Measurements from ENCODE around the gene ARHGEF4.

ARHGEF4 gene

GRCh38 chr2:130819608-130820278 is 17.0 kb upstream of the ARHGEF4 start:
- DNase-seq (ENCODE audit: extremely low read depth in 1 of 2, low read depth in 1 of 2) = no peak

DNA sequence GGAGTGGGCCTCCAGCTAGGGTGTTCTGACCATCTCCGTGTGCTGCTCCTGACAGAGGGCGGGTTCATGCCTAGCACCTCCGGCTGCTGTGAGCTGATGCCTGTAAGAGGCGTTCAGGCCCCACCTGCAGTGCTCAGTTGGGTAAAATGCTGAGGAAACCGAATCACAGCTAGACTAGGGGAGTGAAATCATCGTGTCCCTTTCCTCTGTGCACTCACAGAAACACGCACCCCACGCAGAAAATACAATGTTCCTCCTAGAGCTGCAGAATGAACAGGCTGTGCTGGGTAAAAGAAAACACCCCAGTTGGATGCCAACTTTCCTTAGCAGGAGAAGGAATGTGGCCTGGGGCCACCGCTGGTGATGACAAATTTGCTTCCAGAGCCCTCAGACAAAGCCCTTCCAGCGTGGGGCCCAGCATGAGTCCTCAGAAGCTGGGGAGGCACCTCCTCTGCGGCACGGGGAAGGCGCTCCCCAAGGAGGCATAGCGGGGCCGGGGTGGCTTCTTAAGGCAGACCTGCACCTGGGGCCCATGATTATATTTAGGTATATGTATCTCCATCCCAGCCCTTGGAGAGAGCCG is 16.3 kb upstream of the ARHGEF4 start:
- no peak for DNase-seq (ENCODE audit: extremely low read depth in 1 of 2, low read depth in 1 of 2)

DNA sequence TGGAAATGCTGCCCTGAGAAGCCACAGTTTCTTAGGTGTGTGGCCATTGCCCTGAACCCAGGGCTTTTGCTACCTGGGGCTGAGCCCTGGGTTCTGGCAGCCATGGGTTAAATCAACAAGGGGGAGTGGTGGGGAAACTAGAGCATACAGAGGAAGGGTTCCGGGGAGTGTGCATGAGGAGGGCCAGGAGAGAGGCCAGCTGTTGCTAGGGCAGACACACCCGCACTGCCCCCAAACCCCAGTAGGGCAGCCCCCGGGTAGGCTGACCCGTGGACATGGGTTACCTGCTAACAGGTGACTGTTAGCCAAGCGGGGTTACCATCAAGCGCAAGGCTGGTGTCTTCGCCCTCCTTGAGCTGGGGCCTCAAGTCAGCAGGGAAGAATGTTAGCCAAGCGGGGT is 14.8 kb upstream of the ARHGEF4 start:
- DNase-seq (ENCODE audit: extremely low read depth in 1 of 2, low read depth in 1 of 2) = no peak

DNA sequence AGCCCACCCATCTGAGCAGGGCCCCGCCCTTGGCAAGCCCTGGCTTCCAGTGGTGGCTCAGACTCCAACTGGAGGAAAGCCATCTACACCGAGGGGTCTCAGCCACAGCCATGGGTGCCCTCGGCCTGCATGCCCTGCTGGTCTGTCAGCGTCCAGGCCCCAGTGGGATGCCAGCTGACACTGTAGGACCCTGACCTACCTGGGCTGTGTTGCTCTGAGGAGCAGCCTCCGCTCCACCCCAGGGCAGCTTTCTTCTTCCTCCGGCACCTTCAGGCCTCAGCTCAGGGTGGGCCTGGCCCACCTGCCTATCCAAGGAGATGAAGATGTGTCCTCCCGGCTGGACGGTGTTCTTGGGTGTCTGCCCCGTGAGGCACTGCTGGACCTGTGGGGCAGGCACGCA is 13.9 kb upstream of the ARHGEF4 start:
- DNase-seq (ENCODE audit: extremely low read depth in 1 of 2, low read depth in 1 of 2) = no peak

DNA sequence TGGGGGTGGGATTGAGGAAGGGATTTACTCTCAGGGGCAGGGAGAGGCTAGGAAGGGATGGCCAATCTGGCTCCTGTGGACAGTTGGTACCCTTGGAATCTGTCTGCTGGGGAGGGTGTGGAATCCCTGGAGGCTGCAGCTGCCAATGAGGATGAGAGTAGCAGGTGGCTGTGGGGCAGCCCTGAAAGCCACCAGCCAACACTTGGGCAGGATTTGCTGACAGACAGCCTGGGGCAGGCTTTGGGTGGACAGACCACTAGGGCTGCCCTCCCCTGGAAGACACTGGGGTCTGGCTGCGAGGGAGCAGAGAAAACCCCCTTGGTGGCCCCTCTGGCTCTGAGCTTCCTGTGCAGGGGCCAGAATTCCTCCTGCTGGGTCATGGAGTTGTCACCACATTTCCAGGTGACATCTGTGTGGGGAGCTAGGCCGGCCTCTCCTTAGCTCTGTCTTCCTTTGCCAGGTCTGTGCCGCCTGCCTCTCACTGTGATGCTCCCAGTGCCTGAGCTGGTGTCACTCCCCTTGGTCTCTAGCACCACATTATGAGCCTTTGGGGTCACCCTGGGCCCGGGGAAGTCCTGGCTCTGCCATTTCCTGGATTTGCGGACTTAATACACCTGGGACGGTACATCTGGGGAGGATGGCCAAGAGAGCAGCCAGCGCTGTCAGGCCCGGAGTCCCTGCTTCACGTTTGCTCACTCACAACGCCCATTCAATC is 13.4 kb upstream of the ARHGEF4 start:
- DNase-seq (ENCODE audit: extremely low read depth in 1 of 2, low read depth in 1 of 2) = no peak

GRCh38 chr2:130823886-130824491 is 12.7 kb upstream of the ARHGEF4 start:
- no peak for DNase-seq (ENCODE audit: extremely low read depth in 1 of 2, low read depth in 1 of 2)

GRCh38 chr2:130824492-130825061 is 12.1 kb upstream of the ARHGEF4 start:
- peak; percentile 37 to 40 for DNase-seq (ENCODE audit: extremely low read depth in 1 of 2, low read depth in 1 of 2)

DNA sequence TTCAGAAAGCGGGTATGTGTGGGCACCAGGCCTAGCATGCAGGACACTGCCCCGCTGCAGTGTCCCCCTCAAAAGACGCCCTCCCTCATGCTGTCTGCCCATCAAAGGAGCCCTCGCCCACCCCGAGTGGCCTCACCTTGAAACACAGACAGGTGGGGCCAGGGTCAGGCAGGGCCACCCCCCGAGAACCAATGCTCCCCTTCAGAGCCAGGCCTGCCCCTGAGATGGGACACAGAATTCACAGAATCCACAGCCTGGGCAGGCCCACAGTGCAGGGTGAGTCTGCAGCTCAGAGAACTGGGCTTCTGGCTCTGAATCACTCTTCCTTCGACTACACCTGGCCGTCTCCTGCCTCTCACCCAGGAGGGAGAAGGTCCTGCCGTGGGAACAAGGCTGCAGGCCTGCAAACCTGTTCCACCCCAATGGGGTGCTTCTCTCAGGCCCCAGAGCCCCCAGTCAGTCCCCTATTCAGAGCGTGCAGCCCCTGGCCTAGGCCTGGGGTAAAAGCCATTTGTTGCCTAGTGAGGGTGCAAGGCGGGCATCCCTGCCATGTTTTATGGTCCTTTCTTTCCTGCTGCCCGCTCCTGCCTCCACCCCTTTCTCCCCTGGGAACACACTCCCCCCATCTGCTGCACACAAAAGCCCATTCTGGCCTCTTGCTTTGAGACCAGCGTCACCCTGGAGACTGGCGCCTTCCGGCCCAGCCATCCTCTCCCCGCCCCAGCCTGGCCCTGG is 11.3 kb upstream of the ARHGEF4 start:
- no peak for DNase-seq (ENCODE audit: extremely low read depth in 1 of 2, low read depth in 1 of 2)

- DNase-seq (ENCODE audit: extremely low read depth in 1 of 2, low read depth in 1 of 2) = no peak
Measured at GRCh38 chr2:130825966-130826253, 10.8 kb upstream of the ARHGEF4 start.

- no peak for DNase-seq (ENCODE audit: extremely low read depth in 1 of 2, low read depth in 1 of 2)
Measured at GRCh38 chr2:130826419-130826818, 10.3 kb upstream of the ARHGEF4 start.

- no peak for DNase-seq (ENCODE audit: extremely low read depth in 1 of 2, low read depth in 1 of 2)
Measured at GRCh38 chr2:130826821-130827501, 9.8 kb upstream of the ARHGEF4 start.

- DNase-seq (ENCODE audit: extremely low read depth in 1 of 2, low read depth in 1 of 2) = no peak
Measured at GRCh38 chr2:130827502-130828251, 9.0 kb upstream of the ARHGEF4 start.

DNA sequence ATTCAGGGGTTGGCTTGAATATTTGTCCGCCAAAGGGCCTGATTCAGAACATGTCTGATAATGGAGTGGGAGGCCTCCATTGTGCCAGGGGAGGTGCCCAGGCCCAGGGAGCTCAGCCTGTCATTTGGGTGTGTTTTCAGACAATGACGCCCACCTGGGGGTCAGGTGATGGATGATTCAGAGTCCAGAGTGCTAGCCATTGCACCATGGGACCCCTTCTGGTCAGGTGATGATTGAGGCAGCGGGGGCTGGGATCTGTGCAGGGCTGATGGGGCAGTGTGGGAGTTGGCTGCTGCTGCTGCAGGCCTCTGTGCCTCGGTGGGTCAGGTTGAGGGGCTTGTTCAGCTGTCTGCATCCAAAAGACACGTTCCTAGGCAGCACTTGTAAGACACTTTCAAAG is 8.3 kb upstream of the ARHGEF4 start:
- DNase-seq (ENCODE audit: extremely low read depth in 1 of 2, low read depth in 1 of 2) = no peak

- no peak for DNase-seq (ENCODE audit: extremely low read depth in 1 of 2, low read depth in 1 of 2)
Measured at GRCh38 chr2:130829015-130829414, 7.7 kb upstream of the ARHGEF4 start.

DNA sequence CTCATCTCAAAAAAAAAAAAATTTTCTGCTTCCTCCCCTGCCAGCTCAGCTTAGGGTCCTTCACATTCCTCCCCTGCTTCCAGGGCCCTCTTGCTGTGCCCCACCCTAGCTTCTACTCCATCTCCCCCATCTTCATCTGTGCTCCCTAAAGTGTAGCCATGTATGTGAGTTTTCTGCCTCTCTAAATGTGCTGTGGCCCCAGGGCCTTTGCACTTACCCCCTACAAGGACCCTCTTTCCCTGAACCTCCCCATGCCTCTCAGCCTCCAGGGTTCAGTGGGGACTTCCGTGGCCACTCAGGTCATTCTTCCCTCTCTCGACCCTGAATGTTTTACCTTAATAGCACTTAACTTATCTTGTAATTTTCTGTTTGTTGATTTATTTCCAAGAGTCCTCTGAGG is 6.2 kb upstream of the ARHGEF4 start:
- DNase-seq (ENCODE audit: extremely low read depth in 1 of 2, low read depth in 1 of 2) = no peak

DNA sequence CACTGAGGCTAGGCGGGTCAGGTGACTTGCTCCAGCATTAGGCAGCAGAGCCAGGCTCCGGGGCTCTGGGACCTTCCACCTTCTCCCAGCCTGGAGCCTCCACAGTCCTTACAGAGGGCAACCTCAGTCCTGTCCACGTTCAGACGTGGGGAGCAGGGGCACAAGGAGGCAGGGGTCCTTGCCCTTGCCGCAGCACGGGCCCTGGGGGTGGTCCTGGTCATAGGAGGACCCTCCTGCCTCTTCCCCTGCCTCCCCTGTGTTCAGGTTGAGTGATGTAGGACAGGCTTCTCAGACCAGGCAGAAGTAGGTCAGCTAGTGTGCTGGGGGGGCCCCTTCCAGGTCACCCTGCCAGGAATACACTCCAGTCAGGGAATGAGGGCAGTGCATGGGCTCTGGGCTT is 5.4 kb upstream of the ARHGEF4 start:
- DNase-seq (ENCODE audit: extremely low read depth in 1 of 2, low read depth in 1 of 2) = no peak

DNA sequence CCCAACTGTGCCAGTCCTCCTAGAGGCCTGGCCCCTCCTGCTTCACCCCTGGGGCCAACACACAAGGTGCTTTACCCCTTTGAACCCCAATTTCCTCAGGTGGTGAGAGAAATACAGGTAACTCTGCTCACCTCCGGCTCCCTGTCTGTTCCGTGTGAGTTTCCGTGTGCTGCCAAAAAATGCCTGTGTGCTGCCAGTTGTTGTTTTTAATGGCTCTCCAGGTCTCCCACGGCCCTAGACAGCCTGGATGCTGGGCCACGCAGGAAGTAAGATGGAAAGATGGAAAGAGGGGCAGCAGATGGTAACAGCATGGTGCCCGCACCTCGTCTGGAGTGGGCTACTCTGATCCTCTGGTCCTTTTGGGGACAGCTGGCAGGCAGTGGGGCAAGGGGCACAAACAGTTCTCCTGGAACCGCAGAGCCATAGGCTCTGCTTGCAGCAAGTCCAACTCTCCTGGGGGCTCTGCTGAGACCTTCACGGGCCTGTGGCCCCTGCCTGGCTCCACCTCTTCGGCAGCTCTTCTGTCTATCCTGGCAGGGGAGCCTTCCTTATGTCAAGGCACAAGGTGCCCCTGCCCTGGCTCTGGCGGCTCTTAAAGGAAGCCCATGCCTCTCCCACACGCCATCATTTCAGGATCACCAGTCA is 4.3 kb upstream of the ARHGEF4 start:
- DNase-seq (ENCODE audit: extremely low read depth in 1 of 2, low read depth in 1 of 2) = no peak

DNA sequence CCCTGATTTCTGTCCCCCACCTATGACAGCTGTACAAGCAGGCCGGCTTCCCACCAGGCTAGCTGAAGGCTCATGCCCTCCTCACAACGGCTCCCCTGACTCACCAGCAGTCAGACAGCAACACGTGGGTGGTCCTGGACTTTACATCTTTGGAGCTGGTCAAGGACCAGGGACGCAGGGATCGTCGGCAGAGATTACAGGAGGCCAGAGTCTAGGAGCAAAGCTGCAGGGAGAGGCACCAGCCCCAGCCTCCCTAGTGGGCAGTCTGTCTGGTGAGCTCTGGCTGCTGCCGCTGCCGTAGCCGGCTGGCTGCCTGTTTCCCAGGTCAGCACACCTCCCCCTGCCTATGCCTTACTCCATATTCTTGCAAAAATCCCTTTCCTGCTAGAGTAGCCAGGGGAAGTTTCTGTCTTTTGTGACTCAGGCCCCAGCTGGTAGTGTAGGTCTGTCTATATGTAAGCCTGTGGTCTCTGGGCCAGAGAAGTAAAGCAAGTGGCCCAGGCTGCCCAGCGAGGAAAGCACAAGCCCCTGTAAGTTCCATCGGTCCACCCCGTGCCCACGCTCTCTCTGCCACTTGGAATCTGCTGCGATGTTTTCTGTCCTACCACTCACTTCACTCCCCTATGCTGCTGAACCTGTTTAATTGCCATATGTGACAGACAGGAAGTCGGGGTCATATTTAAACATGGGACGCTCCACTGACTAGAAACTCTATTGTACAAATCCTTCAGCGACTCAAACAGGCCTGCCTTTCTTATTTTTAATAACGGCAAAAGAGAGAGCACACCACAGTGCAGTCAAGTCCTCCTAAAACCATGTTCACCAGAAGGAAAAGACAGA is 2.4 kb upstream of the ARHGEF4 start:
- DNase-seq (ENCODE audit: extremely low read depth in 1 of 2, low read depth in 1 of 2) = no peak
